Thyroid gland (tissue), 4 donors: Measurements from ENCODE around the gene DNMT3L.

ENCODE experiments used
- POLR2A ChIP-seq, 2 donors: fragments of 450-650 bp; IDR thresholded peaks; one replicate each; pipeline ENCODE4 v1.6.1; 2017; ENCODE audit warnings: antibody characterized with exemption in 2 of 2, mild to moderate bottlenecking in 2 of 2, moderate library complexity in 1 of 2
- TF ChIP-seq, protein P1 (sequence below), 6 experiments: fragments of 200-600 bp in 3 of 6; fragments of 450-650 bp in 3 of 6; sonication (generic) in 3 of 6; IDR thresholded peaks; one replicate each; pipeline ENCODE4 v1.5.1; 2016 to 2019; ENCODE audit warnings: antibody characterized with exemption in 6 of 6, mild to moderate bottlenecking in 2 of 6, inconsistent platforms in 1 of 6, moderate library complexity in 1 of 6

DNA sequence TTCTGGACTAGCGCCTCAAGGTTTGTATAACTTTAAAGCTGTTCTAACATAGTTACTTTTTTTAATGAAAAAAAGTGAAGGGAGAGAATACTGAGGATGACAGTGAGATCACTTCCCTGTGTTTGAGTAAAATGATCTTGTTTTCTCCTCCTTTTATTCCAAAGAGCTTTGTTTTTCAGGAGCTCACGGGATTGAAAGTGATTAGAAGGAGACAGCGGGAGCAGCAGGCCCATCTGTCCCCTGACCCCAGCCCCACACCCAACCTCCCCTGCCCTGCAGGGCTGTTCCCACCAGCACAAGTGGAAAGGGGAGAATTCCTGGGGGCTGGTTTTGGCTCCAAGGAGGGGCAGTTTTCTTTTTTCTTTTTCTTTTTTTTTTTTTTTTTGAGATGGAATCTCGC is 2.1 kb upstream of the DNMT3L start:
- TF ChIP-seq, protein P1, sequence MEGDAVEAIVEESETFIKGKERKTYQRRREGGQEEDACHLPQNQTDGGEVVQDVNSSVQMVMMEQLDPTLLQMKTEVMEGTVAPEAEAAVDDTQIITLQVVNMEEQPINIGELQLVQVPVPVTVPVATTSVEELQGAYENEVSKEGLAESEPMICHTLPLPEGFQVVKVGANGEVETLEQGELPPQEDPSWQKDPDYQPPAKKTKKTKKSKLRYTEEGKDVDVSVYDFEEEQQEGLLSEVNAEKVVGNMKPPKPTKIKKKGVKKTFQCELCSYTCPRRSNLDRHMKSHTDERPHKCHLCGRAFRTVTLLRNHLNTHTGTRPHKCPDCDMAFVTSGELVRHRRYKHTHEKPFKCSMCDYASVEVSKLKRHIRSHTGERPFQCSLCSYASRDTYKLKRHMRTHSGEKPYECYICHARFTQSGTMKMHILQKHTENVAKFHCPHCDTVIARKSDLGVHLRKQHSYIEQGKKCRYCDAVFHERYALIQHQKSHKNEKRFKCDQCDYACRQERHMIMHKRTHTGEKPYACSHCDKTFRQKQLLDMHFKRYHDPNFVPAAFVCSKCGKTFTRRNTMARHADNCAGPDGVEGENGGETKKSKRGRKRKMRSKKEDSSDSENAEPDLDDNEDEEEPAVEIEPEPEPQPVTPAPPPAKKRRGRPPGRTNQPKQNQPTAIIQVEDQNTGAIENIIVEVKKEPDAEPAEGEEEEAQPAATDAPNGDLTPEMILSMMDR (IDR thresholded peaks at IDR 0.05): no peak
- TF ChIP-seq POLR2A (IDR thresholded peaks at IDR 0.05): no peak
